ENCODE measurements around the gene SEL1L2. TPM values are rescaled to one million over a fixed set of nuclear protein-coding genes. Genes with fewer than 3 reads are reported as not detected.

The SEL1L2 gene
- polyA plus RNA-seq, 1 experiment = 0.38 TPM

- peak; percentile 19 for DNase-seq (ENCODE audit: low read depth)
- peak; percentile 59 for TF ChIP-seq CTCF (IDR thresholded peaks at IDR 0.05; ENCODE audit: insufficient read depth, low read depth, low read length)
- ChIA-PET POLR2A (no interaction called here), CTCF (interaction anchor here (0.6 to 8.1 kb wide), 44 partner anchors 9 to 247 kb away, joined by 3 to 61 read pairs (median 4); partner anchors contain the start of genes ESF1 and NDUFAF5)
- Histone ChIP-seq H3K27me3 (ENCODE audit: control insufficient read depth, insufficient read depth, low read length) (no peaks in the 10 kb centered on the region), H3K4me3 (ENCODE audit: low read depth, low read length) (no peak overlapping the region), H3K36me3 (ENCODE audit: control insufficient read depth, insufficient read depth, low read length) (peaks cover 3% of the 10 kb centered on the region; the same call in 1 of the 2 replicates)
Observed at GRCh38 chr20:13819885-13820645, 170.3 kb downstream of the SEL1L2 start.

- ChIA-PET CTCF (interaction anchor here (2.0 to 8.1 kb wide), 2 partner anchors 29 to 237 kb away, joined by 7 to 61 read pairs; no protein-coding TSS in a partner anchor), POLR2A (no interaction called here)
- TF ChIP-seq CTCF (IDR thresholded peaks at IDR 0.05; ENCODE audit: insufficient read depth, low read depth, low read length) = no peak
- no peak overlapping the region for H3K4me3 ChIP-seq (ENCODE audit: low read depth, low read length)
- peaks cover 8% of the 10 kb centered on the region for H3K36me3 ChIP-seq (ENCODE audit: control insufficient read depth, insufficient read depth, low read length)
- H3K27me3 ChIP-seq (ENCODE audit: control insufficient read depth, insufficient read depth, low read length) = no peaks in the 10 kb centered on the region
- no peak for DNase-seq (ENCODE audit: low read depth)
Observed at GRCh38 chr20:13817342-13817741, 173.1 kb downstream of the SEL1L2 start.

- no peak for DNase-seq (ENCODE audit: low read depth)
- H3K4me3 ChIP-seq (ENCODE audit: low read depth, low read length) = no peak overlapping the region
- POLR2A ChIA-PET = no interaction called here
- no peak for TF ChIP-seq CTCF (IDR thresholded peaks at IDR 0.05; ENCODE audit: insufficient read depth, low read depth, low read length)
- CTCF ChIA-PET = interaction anchor here (1.5 to 8.1 kb wide), 3 partner anchors 11 to 238 kb away, joined by 4 to 61 read pairs (median 7); no protein-coding TSS in a partner anchor
- peaks cover 12% of the 10 kb centered on the region for H3K36me3 ChIP-seq (ENCODE audit: control insufficient read depth, insufficient read depth, low read length)
- no peaks in the 10 kb centered on the region for H3K27me3 ChIP-seq (ENCODE audit: control insufficient read depth, insufficient read depth, low read length)
Observed at GRCh38 chr20:13816757-13817156, 173.7 kb downstream of the SEL1L2 start.

- no peak for TF ChIP-seq CTCF (IDR thresholded peaks at IDR 0.05; ENCODE audit: insufficient read depth, low read depth, low read length)
- DNase-seq (ENCODE audit: low read depth) = no peak
- Histone ChIP-seq H3K27me3 (ENCODE audit: control insufficient read depth, insufficient read depth, low read length) (no peaks in the 10 kb centered on the region), H3K4me3 (ENCODE audit: low read depth, low read length) (no peak overlapping the region), H3K36me3 (ENCODE audit: control insufficient read depth, insufficient read depth, low read length) (peaks cover 16% of the 10 kb centered on the region)
- ChIA-PET CTCF (interaction anchor here (0.7 kb wide), 1 partner anchor 9 kb away, joined by 4 read pairs; no protein-coding TSS in a partner anchor), POLR2A (no interaction called here)
Observed at GRCh38 chr20:13814672-13815071, 175.7 kb downstream of the SEL1L2 start.

- no peak overlapping the region for H3K4me3 ChIP-seq (ENCODE audit: low read depth, low read length)
- CTCF ChIA-PET = interaction anchor here (0.8 to 1.7 kb wide), 2 partner anchors 9 to 15 kb away, joined by 4 read pairs; no protein-coding TSS in a partner anchor
- no peak for DNase-seq (ENCODE audit: low read depth)
- POLR2A ChIA-PET = no interaction called here
- peaks cover 16% of the 10 kb centered on the region for H3K36me3 ChIP-seq (ENCODE audit: control insufficient read depth, insufficient read depth, low read length)
- TF ChIP-seq CTCF (IDR thresholded peaks at IDR 0.05; ENCODE audit: insufficient read depth, low read depth, low read length) = no peak
- no peaks in the 10 kb centered on the region for H3K27me3 ChIP-seq (ENCODE audit: control insufficient read depth, insufficient read depth, low read length)
Observed at GRCh38 chr20:13813910-13814309, 176.5 kb downstream of the SEL1L2 start.
